Aorta (tissue), 5 donors: ENCODE results near the gene PEAK1. TPM values are rescaled to one million over a fixed set of nuclear protein-coding genes. Genes with fewer than 3 reads are reported as not detected.

Experiments
- ATAC-seq: fragments of 200-7000 bp; cut with Tn5 transposase; one replicate; pipeline ENCODE4 v1.9.1; 2022; ENCODE audit warnings: moderate library complexity; ENCODE audit not compliant: low FRiP score
- DNase-seq, 2 donors: peaks; one replicate each; pipeline ENCODE4 v3.0.0-alpha.2; 2020
- H3K27ac ChIP-seq, 2 donors: one replicate each; pipeline ENCODE4 v1.5.1; 2013; ENCODE audit warnings: low read length in 2 of 2, mild to moderate bottlenecking in 2 of 2, moderate library complexity in 2 of 2, control low read depth in 1 of 2, inconsistent platforms in 1 of 2, low read depth in 1 of 2
- H3K27me3 ChIP-seq, 2 donors: one replicate each; pipeline ENCODE4 v1.6.1; 2013; ENCODE audit warnings: control low read depth in 1 of 2, low read length in 1 of 2, mild to moderate bottlenecking in 1 of 2, moderate library complexity in 1 of 2; ENCODE audit not compliant: insufficient read depth in 2 of 2, control insufficient read depth in 1 of 2
- H3K36me3 ChIP-seq, 2 donors: one replicate each; pipeline ENCODE4 v1.6.1; 2013; ENCODE audit warnings: control low read depth in 1 of 2, low read length in 1 of 2, mild to moderate bottlenecking in 1 of 2; ENCODE audit not compliant: insufficient read depth in 2 of 2, control insufficient read depth in 1 of 2
- H3K4me1 ChIP-seq, 2 donors: one replicate each; pipeline ENCODE4 v1.6.1; 2013; ENCODE audit warnings: low read length in 2 of 2, control low read depth in 1 of 2, mild to moderate bottlenecking in 1 of 2, moderate library complexity in 1 of 2; ENCODE audit not compliant: insufficient read depth in 2 of 2, control insufficient read depth in 1 of 2
- H3K4me3 ChIP-seq, 2 donors: one replicate each; pipeline ENCODE4 v1.5.1; 2013; ENCODE audit warnings: low read length in 2 of 2, control low read depth in 1 of 2, mild to moderate bottlenecking in 1 of 2
- H3K9me3 ChIP-seq: one replicate; pipeline ENCODE4 v1.6.1; 2013; ENCODE audit warnings: mild to moderate bottlenecking, low read length; ENCODE audit not compliant: control insufficient read depth
- WGBS, 2 donors: extraction: QIAGEN DNeasy Blood & Tissue Kit; methylation state at CpG; one replicate each; pipeline ENCODE4 v1.1.7; 2013; 5-methylcytosine and 5-hydroxymethylcytosine counted together
- intact Hi-C, 2 donors: fragments of 100-400 bp; cut with DNase I; formaldehyde crosslinking; loops; one replicate each; pipeline versions ENCODE4 v1.14.2 to v1.15.0; 2022
- polyA plus RNA-seq, 2 donors: library from polyadenylated mRNA; stranded (reverse); fragments of 200-250 nt; gene quantifications; one replicate each; pipeline ENCODE4 v1.2.3, GENCODE V29; 2013
- total RNA-seq, 2 donors: library from RNA; stranded (reverse); fragmentation: NEBNext Ultra II Directional; extraction: Animal tissue kit (Norgen Biotek cat#: 25700); gene quantifications; one replicate each; pipeline ENCODE4 v1.2.1, GENCODE V29; 2021
- donor health status: healthy with polysubstance abuse.
- donor health status: Bipolar disorder and iron deficiency.
- donor health status: DM: no; HTN: no; CAD: no.
- donor health status: DM: no; HTN: no; CAD: no.
- donor health status: DM: yes; HTN: yes; CAD: no.

PEAK1 gene
- total and polyA plus RNA-seq, 4 donors: 8.0 to 105 (median 53.4) TPM

DNA sequence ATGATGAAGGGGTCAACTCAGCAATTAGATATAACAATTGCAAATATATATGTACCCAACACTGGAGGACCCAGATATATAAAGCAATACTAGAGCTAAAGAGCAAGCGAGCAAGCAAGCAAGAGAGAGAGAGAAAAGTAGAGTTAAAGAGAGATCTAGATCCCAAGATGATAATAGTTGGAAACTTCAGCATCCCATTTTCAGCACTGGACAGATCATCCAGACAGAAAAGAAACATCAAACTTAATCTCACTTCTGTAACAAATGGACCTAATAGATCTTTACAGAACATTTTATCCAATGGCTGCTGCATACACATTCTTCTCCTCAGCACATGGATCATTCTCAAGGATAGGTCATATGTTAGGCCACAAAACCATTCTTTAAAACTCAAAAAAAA lies 23.2 kb downstream of the PEAK1 start:
- Histone ChIP-seq H3K27me3 (no peaks in the 10 kb centered on the region), H3K9me3 (peaks cover 1% of the 10 kb centered on the region), H3K27ac (no peak overlapping the region), H3K4me3 (no peak overlapping the region), H3K36me3 (no peaks in the 10 kb centered on the region), H3K4me1 (no peaks in the 10 kb centered on the region)
- intact Hi-C loops: no loop called here
- no peak for ATAC-seq
- DNase-seq: no peak
- 96 to 100% methylated on average over 1 of the region's 1 CpG for WGBS, 2 donors

- ATAC-seq: no peak
- WGBS, 2 donors: 92 to 95% methylated on average over 3 of the region's 3 CpGs
- no peak for DNase-seq
- Histone ChIP-seq H3K4me1 (no peaks in the 10 kb centered on the region), H3K36me3 (no peaks in the 10 kb centered on the region), H3K27me3 (no peaks in the 10 kb centered on the region), H3K27ac (no peak overlapping the region), H3K4me3 (no peak overlapping the region), H3K9me3 (peaks cover 1% of the 10 kb centered on the region)
- intact Hi-C loops: no loop called here
These were observed 24.7 kb downstream of the PEAK1 start for GRCh38 chr15:77395013-77395774.

DNA sequence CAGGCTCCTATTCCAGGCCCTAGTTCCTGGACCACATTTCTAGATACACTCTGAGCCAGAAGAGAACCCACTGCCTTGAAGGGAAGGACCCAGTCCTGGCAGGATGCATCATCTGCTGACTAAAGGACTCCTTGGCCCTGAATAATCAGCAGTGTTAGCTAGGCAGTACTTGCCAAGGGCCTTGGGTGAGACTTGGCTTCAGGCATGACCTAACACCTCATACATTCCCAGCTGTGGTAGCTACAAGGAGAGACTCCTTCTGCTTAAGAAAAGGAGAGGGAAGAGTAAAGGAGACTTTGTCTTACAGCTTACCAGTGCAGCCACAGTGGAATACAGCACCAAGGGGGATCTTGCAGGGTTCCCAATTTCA lies 26.4 kb downstream of the PEAK1 start:
- peaks cover 1% of the 10 kb centered on the region for H3K9me3 ChIP-seq
- H3K27ac ChIP-seq: no peak overlapping the region
- H3K27me3 ChIP-seq: no peaks in the 10 kb centered on the region
- no peak overlapping the region for H3K4me3 ChIP-seq
- DNase-seq (no peak), ATAC-seq (no peak)
- intact Hi-C loops: no loop called here
- no peaks in the 10 kb centered on the region for H3K36me3 ChIP-seq
- no peaks in the 10 kb centered on the region for H3K4me1 ChIP-seq

- Histone ChIP-seq H3K27me3 (no peaks in the 10 kb centered on the region), H3K9me3 (peaks cover 1% of the 10 kb centered on the region), H3K4me3 (no peak overlapping the region), H3K4me1 (no peaks in the 10 kb centered on the region), H3K27ac (no peak overlapping the region), H3K36me3 (no peaks in the 10 kb centered on the region)
- WGBS, 2 donors: 95 to 99% methylated on average over 7 of the region's 7 CpGs
- DNase-seq (no peak), ATAC-seq (no peak)
- intact Hi-C loops: no loop called here
These were observed 27.0 kb downstream of the PEAK1 start for GRCh38 chr15:77392762-77393470.

- ATAC-seq (no peak), DNase-seq (no peak)
- Histone ChIP-seq H3K4me1 (no peaks in the 10 kb centered on the region), H3K27me3 (no peaks in the 10 kb centered on the region), H3K9me3 (peaks cover 1% of the 10 kb centered on the region), H3K36me3 (no peaks in the 10 kb centered on the region), H3K27ac (no peak overlapping the region), H3K4me3 (no peak overlapping the region)
- WGBS, 2 donors: 92 to 98% methylated on average over 3 of the region's 3 CpGs
- intact Hi-C loops: no loop called here
These were observed 28.4 kb downstream of the PEAK1 start for GRCh38 chr15:77391372-77391951.

GRCh38 chr15:77387365-77388105 lies 32.4 kb downstream of the PEAK1 start:
- Histone ChIP-seq H3K36me3 (no peaks in the 10 kb centered on the region), H3K4me3 (no peak overlapping the region), H3K4me1 (no peaks in the 10 kb centered on the region), H3K27me3 (no peaks in the 10 kb centered on the region), H3K27ac (no peak overlapping the region), H3K9me3 (no peaks in the 10 kb centered on the region)
- intact Hi-C loops: no loop called here
- no peak for DNase-seq
- no peak for ATAC-seq
- 96% methylated on average over 2 of the region's 2 CpGs for WGBS, 2 donors

GRCh38 chr15:77386626-77387025 lies 33.3 kb downstream of the PEAK1 start:
- no peaks in the 10 kb centered on the region for H3K27me3 ChIP-seq
- ATAC-seq (no peak), DNase-seq (no peak)
- H3K4me3 ChIP-seq: no peak overlapping the region
- no peak overlapping the region for H3K27ac ChIP-seq
- intact Hi-C loops: no loop called here
- no peaks in the 10 kb centered on the region for H3K9me3 ChIP-seq
- peaks cover 0 to under 1% of the 10 kb centered on the region in 2 donors for H3K4me1 ChIP-seq
- 97 to 98% methylated on average over 2 of the region's 2 CpGs for WGBS, 2 donors
- no peaks in the 10 kb centered on the region for H3K36me3 ChIP-seq

DNA sequence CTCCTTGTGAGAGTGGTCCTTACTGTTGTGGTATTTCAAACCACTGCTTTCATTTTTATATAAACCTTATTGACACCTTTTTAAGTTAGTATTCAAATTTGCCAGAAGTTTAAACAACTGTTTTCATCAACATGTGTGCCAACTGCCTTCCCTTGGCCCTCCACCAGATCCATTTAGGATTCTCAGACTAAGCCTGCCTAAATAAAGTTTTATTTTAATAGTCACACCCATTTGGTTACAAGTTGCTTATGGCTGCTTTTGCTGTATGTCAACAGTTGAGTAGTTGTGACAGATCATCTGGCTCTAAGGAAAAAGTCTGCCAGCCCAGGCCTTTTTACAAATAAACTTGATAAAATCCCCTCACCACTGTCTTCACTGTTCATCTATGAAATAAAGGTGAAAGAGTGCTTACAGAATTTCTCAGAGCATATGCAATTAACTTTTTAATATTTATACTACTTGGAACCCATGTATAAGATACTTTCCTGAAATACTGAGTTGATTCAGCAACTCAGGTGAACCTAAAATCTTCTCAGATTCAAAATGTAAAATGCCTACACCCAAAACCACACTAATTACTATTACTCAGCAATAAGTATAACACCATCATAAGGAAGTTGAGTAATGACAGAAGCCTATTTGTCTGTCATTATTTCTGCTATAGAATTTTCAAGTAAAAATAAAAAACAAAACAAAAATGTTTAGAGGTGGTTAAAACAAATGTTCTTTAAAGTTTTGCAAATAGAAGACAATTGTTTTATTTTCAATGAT lies 35.1 kb downstream of the PEAK1 start:
- H3K27ac ChIP-seq: no peak overlapping the region
- H3K9me3 ChIP-seq: no peaks in the 10 kb centered on the region
- H3K4me3 ChIP-seq: no peak overlapping the region
- no peaks in the 10 kb centered on the region for H3K27me3 ChIP-seq
- intact Hi-C loops: no loop called here
- no peaks in the 10 kb centered on the region for H3K36me3 ChIP-seq
- no peak for DNase-seq
- no peak for ATAC-seq
- H3K4me1 ChIP-seq: peaks cover 0 to 2% of the 10 kb centered on the region in 2 donors
